Measurements from ENCODE around the gene ODAD3.

The ODAD3 gene

GRCh38 chr19:11418094-11418548, 16.8 kb downstream of the ODAD3 start:
- Histone ChIP-seq H3K4me3 (ENCODE audit: low read length) (no peak overlapping the region), H4K20me1 (ENCODE audit: insufficient read depth, low read length) (no peaks in the 10 kb centered on the region), H3K9me3 (ENCODE audit: insufficient read depth, low read length) (no peaks in the 10 kb centered on the region), H2AFZ (ENCODE audit: low read depth, low read length) (no peak overlapping the region), H3K79me2 (ENCODE audit: low read length) (no peaks in the 10 kb centered on the region), H3K4me1 (ENCODE audit: low read length) (peaks cover 9% of the 10 kb centered on the region), H3K27me3 (ENCODE audit: low read depth, low read length) (0 out of 2 replicates have a peak, but pooled peaks cover 3% of the 10 kb centered on the region), H3K4me2 (ENCODE audit: low read length) (no peak overlapping the region), H3K9ac (ENCODE audit: low read length) (no peak overlapping the region), H3K27ac (ENCODE audit: low read length) (no peak overlapping the region), H3K36me3 (replicated peaks; ENCODE audit: low read depth, low read length) (no peaks in the 10 kb centered on the region)
- TF ChIP-seq EZH2phosphoT487 (IDR thresholded peaks at IDR 0.05; ENCODE audit: low read depth), result no peak
- TF ChIP-seq CTCF (IDR thresholded peaks at IDR 0.05; ENCODE audit: low read depth, low read length), result no peak

- no peak overlapping the region for H3K4me2 ChIP-seq (ENCODE audit: low read length)
- no peaks in the 10 kb centered on the region for H3K79me2 ChIP-seq (ENCODE audit: low read length)
- TF ChIP-seq CTCF (IDR thresholded peaks at IDR 0.05; ENCODE audit: low read depth, low read length), result no peak
- TF ChIP-seq EZH2phosphoT487 (IDR thresholded peaks at IDR 0.05; ENCODE audit: low read depth), result no peak
- H3K4me3 ChIP-seq (ENCODE audit: low read length), result no peak overlapping the region
- no peak overlapping the region for H3K27ac ChIP-seq (ENCODE audit: low read length)
- no peak overlapping the region for H2AFZ ChIP-seq (ENCODE audit: low read depth, low read length)
- H3K4me1 ChIP-seq (ENCODE audit: low read length), result no peaks in the 10 kb centered on the region
- no peak overlapping the region for H3K9ac ChIP-seq (ENCODE audit: low read length)
- no peaks in the 10 kb centered on the region for H3K27me3 ChIP-seq (ENCODE audit: low read depth, low read length)
- H3K9me3 ChIP-seq (ENCODE audit: insufficient read depth, low read length), result no peaks in the 10 kb centered on the region
- H3K36me3 ChIP-seq (replicated peaks; ENCODE audit: low read depth, low read length), result no peaks in the 10 kb centered on the region
- H4K20me1 ChIP-seq (ENCODE audit: insufficient read depth, low read length), result no peaks in the 10 kb centered on the region
Measured at GRCh38 chr19:11416346-11417052, 18.4 kb downstream of the ODAD3 start.

GRCh38 chr19:11414544-11414943, 20.4 kb downstream of the ODAD3 start:
- Histone ChIP-seq H3K9me3 (ENCODE audit: insufficient read depth, low read length) (no peaks in the 10 kb centered on the region), H3K27me3 (ENCODE audit: low read depth, low read length) (no peaks in the 10 kb centered on the region)

GRCh38 chr19:11410682-11411081, 24.2 kb downstream of the ODAD3 start:
- Histone ChIP-seq H3K4me3 (ENCODE audit: low read length) (no peak overlapping the region), H3K9ac (ENCODE audit: low read length) (no peak overlapping the region), H3K9me3 (ENCODE audit: insufficient read depth, low read length) (no peaks in the 10 kb centered on the region), H3K27ac (ENCODE audit: low read length) (no peak overlapping the region), H3K79me2 (ENCODE audit: low read length) (no peaks in the 10 kb centered on the region), H4K20me1 (ENCODE audit: insufficient read depth, low read length) (no peaks in the 10 kb centered on the region), H3K36me3 (replicated peaks; ENCODE audit: low read depth, low read length) (no peaks in the 10 kb centered on the region), H3K4me1 (ENCODE audit: low read length) (no peaks in the 10 kb centered on the region), H2AFZ (ENCODE audit: low read depth, low read length) (no peak overlapping the region), H3K4me2 (ENCODE audit: low read length) (no peak overlapping the region), H3K27me3 (ENCODE audit: low read depth, low read length) (no peaks in the 10 kb centered on the region)
- TF ChIP-seq CTCF (IDR thresholded peaks at IDR 0.05; ENCODE audit: low read depth, low read length) (no peak), EZH2phosphoT487 (IDR thresholded peaks at IDR 0.05; ENCODE audit: low read depth) (no peak)

More at GRCh38 chr19:11414544-11414943, 20.4 kb downstream of the ODAD3 start:
- TF ChIP-seq EZH2phosphoT487 (IDR thresholded peaks at IDR 0.05; ENCODE audit: low read depth) (no peak), CTCF (IDR thresholded peaks at IDR 0.05; ENCODE audit: low read depth, low read length) (no peak)
- no peak overlapping the region for H3K9ac ChIP-seq (ENCODE audit: low read length)
- H3K79me2 ChIP-seq (ENCODE audit: low read length), result no peaks in the 10 kb centered on the region
- H3K36me3 ChIP-seq (replicated peaks; ENCODE audit: low read depth, low read length), result no peaks in the 10 kb centered on the region
- H3K27ac ChIP-seq (ENCODE audit: low read length), result no peak overlapping the region
- no peaks in the 10 kb centered on the region for H4K20me1 ChIP-seq (ENCODE audit: insufficient read depth, low read length)
- H3K4me3 ChIP-seq (ENCODE audit: low read length), result no peak overlapping the region
- no peak overlapping the region for H3K4me2 ChIP-seq (ENCODE audit: low read length)
- no peaks in the 10 kb centered on the region for H3K4me1 ChIP-seq (ENCODE audit: low read length)
- H2AFZ ChIP-seq (ENCODE audit: low read depth, low read length), result no peak overlapping the region

Measured in OCI-LY3 (cell line).